ENCODE measurements around the gene CAPN9. TPM values are rescaled to one million over a fixed set of nuclear protein-coding genes. Genes with fewer than 3 reads are reported as not detected.

The CAPN9 gene
- total and polyA plus RNA-seq, 9 of the 15 experiments (the other 6 are each of a cell fraction or from before 2014, with no cell fraction given) = not detected

DNA sequence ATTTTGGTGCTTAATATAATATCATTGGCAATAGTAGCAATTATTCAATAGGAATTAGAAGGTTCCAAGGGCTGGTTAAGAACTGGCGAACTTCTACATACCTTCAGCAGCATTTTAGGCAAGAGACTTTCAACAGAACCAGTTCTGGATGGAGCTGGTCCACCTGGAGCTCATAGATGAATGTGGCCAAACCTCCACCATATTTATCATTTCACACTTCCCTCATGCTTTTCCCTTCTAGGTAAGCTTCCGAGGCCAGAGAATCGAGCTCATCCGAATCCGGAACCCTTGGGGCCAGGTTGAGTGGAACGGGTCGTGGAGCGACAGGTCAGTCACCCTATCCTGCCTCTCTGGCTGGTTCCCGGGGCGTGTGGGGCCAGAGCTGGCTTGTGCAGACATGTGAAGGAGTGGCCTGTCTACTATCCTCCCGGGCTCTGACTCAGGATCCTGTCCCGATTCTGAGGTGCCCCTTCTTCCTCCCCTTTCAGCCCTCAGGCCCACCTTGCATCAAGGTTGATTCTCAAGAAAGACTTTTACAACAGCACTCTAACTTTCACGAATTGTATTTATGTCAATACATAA is 24.7 kb downstream of the CAPN9 start:
- Histone ChIP-seq H3K36me3 (ENCODE audit: control insufficient read depth, insufficient read depth, low read length) (no peaks in the 10 kb centered on the region), H3K4me2 (ENCODE audit: insufficient read depth, low read length) (no peak overlapping the region), H3K9ac (ENCODE audit: insufficient read depth in 1 of 2, low read depth in 2 of 2, low read length in 2 of 2) (no peak overlapping the region), H3K4me3 (no peak overlapping the region), H3K79me2 (ENCODE audit: control insufficient read depth, insufficient read depth, low read length) (no peaks in the 10 kb centered on the region), H4K20me1 (replicated peaks; ENCODE audit: control insufficient read depth, insufficient read depth, low read length) (peaks cover 4% of the 10 kb centered on the region; the same call in 1 of the 2 replicates), H2AFZ (ENCODE audit: low read depth, low read length) (no peak overlapping the region), H3K9me3 (replicated peaks; ENCODE audit: control insufficient read depth, insufficient read depth, low read depth, low read length) (no peaks in the 10 kb centered on the region), H3K4me1 (replicated peaks in 1 of 2; ENCODE audit: control insufficient read depth in 2 of 2, insufficient read depth in 2 of 2, low read length in 2 of 2) (no peaks in the 10 kb centered on the region), H3K9me1 (ENCODE audit: control insufficient read depth, insufficient read depth, low read length) (no peaks in the 10 kb centered on the region), H3K27me3 (ENCODE audit: control insufficient read depth in 2 of 2, insufficient read depth in 2 of 2, low read length in 2 of 2) (peaks cover 21 to 52% of the 10 kb centered on the region in 2 experiments), H3K27ac (ENCODE audit: extremely low read depth, low read depth, low read length) (no peak overlapping the region)
- ATAC-seq (no peak), FAIRE-seq (no peak), DNase-seq (ENCODE audit: extremely low read depth in 1 of 4, low spot score in 3 of 4) (no peak)
- intact Hi-C loops (cut with micrococcal nuclease) = loop anchor here (5.0 to 10.0 kb wide), 2 partner anchors 75 to 427 kb away; no protein-coding TSS in a partner anchor
- no TSS peak for BruUV-seq (replicated peaks)
- CTCF ChIA-PET (ENCODE audit: low intra/inter-chr PET ratio) = interaction anchor here (0.7 kb wide), 1 partner anchor 461 kb away, joined by 4 read pairs; no protein-coding TSS in a partner anchor
- peak; percentile 98 for TF ChIP-seq KDM2B (CRISPR knock-in tag; IDR thresholded peaks at IDR 0.05)
- TF ChIP-seq PKNOX1 (IDR thresholded peaks at IDR 0.05) = 0 out of 2 replicates have a peak, but pooled peaks have one; percentile 27
- TF ChIP-seq NFATC3 (IDR thresholded peaks at IDR 0.05) = peak; percentile 100
- TF ChIP-seq RNF2 (IDR thresholded peaks at IDR 0.05) = peak; percentile 20; the same call in 1 of the 2 replicates
- no peak for TF ChIP-seq ZFPM2 (CRISPR knock-in tag; IDR thresholded peaks at IDR 0.05)
- peak; percentile 81 for TF ChIP-seq BCOR (IDR thresholded peaks at IDR 0.05)
- TF ChIP-seq SNIP1 (IDR thresholded peaks at IDR 0.05; ENCODE audit: low read depth) = peak; percentile 92
- TF ChIP-seq ZNF140 (CRISPR knock-in tag; IDR thresholded peaks at IDR 0.05) = no peak
- POLR2A ChIA-PET = interaction anchor here (0.6 to 1.8 kb wide), 3 partner anchors 10 to 13 kb away, joined by 3 to 4 read pairs (median 3); no protein-coding TSS in a partner anchor
- 3% methylated on average over 13 of the region's 13 CpGs for WGBS (ENCODE audit: insufficient coverage, low coverage, missing lambda C conversion rate)
- in situ Hi-C loops (cut with MboI) = no loop called here
